Ovary (tissue), 3 donors: Measurements from ENCODE around the gene ROBO1.

Experiments used
- CTCF ChIP-seq, 3 donors: fragments of 450-650 bp in 2 of 3; fragments of 200-600 bp in 1 of 3; IDR thresholded peaks; one replicate each; pipeline versions ENCODE4 v1.5.1 to v1.8.0; 2016 to 2022; ENCODE audit warnings: antibody characterized with exemption in 3 of 3, mild to moderate bottlenecking in 1 of 3
- EP300 ChIP-seq: sonication (generic); formaldehyde crosslinking; IDR thresholded peaks from one replicate; pipeline ENCODE4 v1.6.1; 2017; ENCODE audit warnings: antibody characterized with exemption
- POLR2A ChIP-seq: fragments of 450-650 bp; IDR thresholded peaks from one replicate; pipeline ENCODE4 v1.6.1; 2017; ENCODE audit warnings: antibody characterized with exemption, mild to moderate bottlenecking, moderate library complexity
- donor health status: DM: no; HTN: no; CAD: no.

- TF ChIP-seq CTCF (IDR thresholded peaks at IDR 0.05) (no peak), POLR2A (no peak), EP300 (no peak)
Observed at GRCh38 chr3:79257791-79258190, 510.0 kb downstream of the ROBO1 start.
